Right lobe of liver (tissue), 6 donors: ENCODE results near the gene CEP57L1. TPM values are rescaled to one million over a fixed set of nuclear protein-coding genes. Genes with fewer than 3 reads are reported as not detected.

Experiments used
- ATAC-seq, 4 donors: fragments of 200-7000 bp; cut with Tn5 transposase; one replicate each; pipeline ENCODE4 v1.9.1; 2020; ENCODE audit warnings: mild to moderate bottlenecking in 4 of 4, moderate library complexity in 4 of 4
- DNase-seq, 3 donors: peaks; one replicate each; pipeline ENCODE4 v3.0.0-alpha.2; 2020
- H3K27ac ChIP-seq, 3 donors: fragments of 200-600 bp; one replicate each; pipeline ENCODE4 v1.8.0; 2022
- H3K27me3 ChIP-seq, 2 donors: fragments of 200-600 bp; one replicate each; pipeline ENCODE4 v1.8.0; 2022
- H3K36me3 ChIP-seq, 4 donors: fragments of 200-600 bp; sonication (generic) in 1 of 4; one replicate each; pipeline versions ENCODE4 v1.5.1 to v1.8.0; 2017 to 2022; ENCODE audit warnings: control low read depth in 1 of 4
- H3K4me1 ChIP-seq, 4 donors: fragments of 200-600 bp; sonication (generic) in 1 of 4; one replicate each; pipeline versions ENCODE4 v1.5.1 to v1.8.0; 2017 to 2022; ENCODE audit warnings: control low read depth in 1 of 4
- H3K4me3 ChIP-seq, 3 donors: fragments of 200-600 bp; one replicate each; pipeline ENCODE4 v1.8.0; 2022
- H3K9me3 ChIP-seq, 4 donors: fragments of 200-600 bp; sonication (generic) in 1 of 4; one replicate each; pipeline versions ENCODE4 v1.5.1 to v1.8.0; 2017 to 2022; ENCODE audit warnings: control low read depth in 1 of 4
- POLR2A ChIP-seq: fragments of 450-650 bp; IDR thresholded peaks from one replicate; pipeline ENCODE4 v1.6.1; 2017; ENCODE audit warnings: antibody characterized with exemption, mild to moderate bottlenecking
- WGBS: methylation state at CpG from one replicate; pipeline ENCODE4 v1.1.6; 2018; ENCODE audit warnings: low coverage, low lambda C conversion rate; ENCODE audit not compliant: insufficient coverage; ENCODE audit errors: missing lambda C conversion rate; 5-methylcytosine and 5-hydroxymethylcytosine counted together
- intact Hi-C, 2 donors: fragments of 100-400 bp; cut with DNase I; formaldehyde crosslinking; loops; one replicate each; pipeline versions ENCODE4 v1.11.2 to v1.14.1; 2022
- total RNA-seq, 6 experiments: library from RNA; depleted of rRNA in 2 of 6; stranded (reverse); fragments of >200 nt in 2 of 6; fragmentation: NEBNext Ultra II Directional in 3 of 6; extraction: Animal tissue kit (Norgen Biotek cat#: 25700) in 3 of 6; gene quantifications; one replicate each; pipeline versions ENCODE4 v1.1.0 to v1.2.4, GENCODE V29; 2016 to 2023
- TF ChIP-seq, protein P1 (sequence below), 4 donors: fragments of 200-600 bp in 3 of 4; fragments of 450-650 bp in 1 of 4; IDR thresholded peaks; one replicate each; pipeline versions ENCODE4 v1.5.1 to v1.8.0; 2016 to 2022; ENCODE audit warnings: antibody characterized with exemption in 4 of 4, mild to moderate bottlenecking in 2 of 4
- donor health status: DM: no; HTN: yes; CAD: no.
- donor health status: DM: no; HTN: no; CAD: no.
- donor health status: DM: no; HTN: no; CAD: no.
- donor health status: DM: no; HTN: yes; CAD: no.
- donor health status: DM: no; HTN: yes; CAD: no.

CEP57L1 gene
- total RNA-seq, 6 experiments from 2014 or later, result 6.3 to 9.5 (median 7.6) TPM

GRCh38 chr6:109053336-109053735 lies 42.0 kb upstream of the CEP57L1 start:
- H3K4me3 ChIP-seq, result no peak overlapping the region
- H3K9me3 ChIP-seq, result no peaks in the 10 kb centered on the region
- H3K4me1 ChIP-seq, result no peaks in the 10 kb centered on the region
- no peaks in the 10 kb centered on the region for H3K36me3 ChIP-seq
- intact Hi-C loops, result no loop called here
- ATAC-seq (no peak), DNase-seq (no peak)
- TF ChIP-seq, protein P1, sequence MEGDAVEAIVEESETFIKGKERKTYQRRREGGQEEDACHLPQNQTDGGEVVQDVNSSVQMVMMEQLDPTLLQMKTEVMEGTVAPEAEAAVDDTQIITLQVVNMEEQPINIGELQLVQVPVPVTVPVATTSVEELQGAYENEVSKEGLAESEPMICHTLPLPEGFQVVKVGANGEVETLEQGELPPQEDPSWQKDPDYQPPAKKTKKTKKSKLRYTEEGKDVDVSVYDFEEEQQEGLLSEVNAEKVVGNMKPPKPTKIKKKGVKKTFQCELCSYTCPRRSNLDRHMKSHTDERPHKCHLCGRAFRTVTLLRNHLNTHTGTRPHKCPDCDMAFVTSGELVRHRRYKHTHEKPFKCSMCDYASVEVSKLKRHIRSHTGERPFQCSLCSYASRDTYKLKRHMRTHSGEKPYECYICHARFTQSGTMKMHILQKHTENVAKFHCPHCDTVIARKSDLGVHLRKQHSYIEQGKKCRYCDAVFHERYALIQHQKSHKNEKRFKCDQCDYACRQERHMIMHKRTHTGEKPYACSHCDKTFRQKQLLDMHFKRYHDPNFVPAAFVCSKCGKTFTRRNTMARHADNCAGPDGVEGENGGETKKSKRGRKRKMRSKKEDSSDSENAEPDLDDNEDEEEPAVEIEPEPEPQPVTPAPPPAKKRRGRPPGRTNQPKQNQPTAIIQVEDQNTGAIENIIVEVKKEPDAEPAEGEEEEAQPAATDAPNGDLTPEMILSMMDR (IDR thresholded peaks at IDR 0.05), result no peak
- TF ChIP-seq POLR2A, result no peak
- H3K27ac ChIP-seq, result no peak overlapping the region
- 100% methylated on average over 1 of the region's 2 CpGs for WGBS
- H3K27me3 ChIP-seq, result no peaks in the 10 kb centered on the region

- Histone ChIP-seq H3K9me3 (no peaks in the 10 kb centered on the region), H3K27ac (no peak overlapping the region), H3K36me3 (no peaks in the 10 kb centered on the region), H3K4me3 (no peak overlapping the region), H3K27me3 (no peaks in the 10 kb centered on the region), H3K4me1 (peaks cover 0 to 18% (median 3%) of the 10 kb centered on the region in 4 donors)
- intact Hi-C loops, result no loop called here
- ATAC-seq (no peak), DNase-seq (no peak)
- TF ChIP-seq, protein P1 (IDR thresholded peaks at IDR 0.05), result no peak
- no peak for TF ChIP-seq POLR2A
- 48% methylated on average over 1 of the region's 1 CpG for WGBS
These were observed 39.5 kb upstream of the CEP57L1 start for GRCh38 chr6:109055771-109056235.

DNA sequence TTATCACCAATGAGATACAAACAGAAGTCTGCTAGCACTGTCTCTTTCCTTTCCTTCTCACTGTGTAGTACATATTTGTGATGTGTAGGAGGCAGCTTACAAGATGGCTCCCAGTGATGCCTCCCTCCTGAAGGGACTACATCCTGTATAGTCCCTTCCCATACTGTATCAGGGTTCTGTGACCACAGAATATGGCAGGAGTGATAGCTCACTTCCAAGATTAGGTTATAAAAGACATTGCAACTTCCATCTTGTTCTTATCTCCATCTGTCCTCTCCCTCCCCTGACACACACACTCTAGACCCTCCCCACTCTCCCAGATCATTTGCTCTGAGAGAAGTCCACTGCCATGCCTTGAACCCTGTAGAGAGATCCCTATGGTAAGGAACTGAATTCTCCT lies 38.6 kb upstream of the CEP57L1 start:
- Histone ChIP-seq H3K27me3 (no peaks in the 10 kb centered on the region), H3K27ac (no peak overlapping the region), H3K4me1 (peaks cover 0 to 18% (median 3%) of the 10 kb centered on the region in 4 donors), H3K9me3 (no peaks in the 10 kb centered on the region), H3K36me3 (no peaks in the 10 kb centered on the region), H3K4me3 (no peak overlapping the region)
- ATAC-seq, result no peak
- TF ChIP-seq POLR2A, result no peak
- TF ChIP-seq, protein P1 (IDR thresholded peaks at IDR 0.05), result no peak
- intact Hi-C loops, result no loop called here
- no peak for DNase-seq

DNA sequence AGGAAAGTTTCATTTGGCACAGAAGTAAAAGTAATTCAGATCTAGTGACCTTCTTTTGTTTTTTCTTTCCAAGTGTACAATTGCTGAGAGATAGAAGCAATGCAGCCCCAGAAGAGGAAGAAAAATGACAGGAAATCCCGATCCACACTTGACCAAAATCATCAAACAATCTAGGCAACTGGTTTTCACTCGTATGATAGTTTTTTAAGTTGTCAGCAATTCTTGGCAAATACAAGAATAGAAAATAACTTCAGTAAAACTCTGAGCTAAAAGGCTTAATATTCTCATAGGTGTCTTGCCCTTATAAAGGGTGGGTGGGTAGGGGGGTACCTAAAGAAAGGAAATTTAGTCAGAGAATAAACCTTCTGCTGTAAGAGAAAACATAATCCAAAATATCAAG lies 36.7 kb upstream of the CEP57L1 start:
- H3K9me3 ChIP-seq, result no peaks in the 10 kb centered on the region
- no peak for DNase-seq
- no peaks in the 10 kb centered on the region for H3K27me3 ChIP-seq
- H3K4me1 ChIP-seq, result peaks cover 0 to 18% (median 3%) of the 10 kb centered on the region in 4 donors
- no peaks in the 10 kb centered on the region for H3K36me3 ChIP-seq
- TF ChIP-seq, protein P1 (IDR thresholded peaks at IDR 0.05), result no peak
- TF ChIP-seq POLR2A, result no peak
- no peak overlapping the region for H3K4me3 ChIP-seq
- H3K27ac ChIP-seq, result no peak overlapping the region
- ATAC-seq, result no peak
- intact Hi-C loops, result no loop called here
- WGBS, result 31% methylated on average over 2 of the region's 2 CpGs

DNA sequence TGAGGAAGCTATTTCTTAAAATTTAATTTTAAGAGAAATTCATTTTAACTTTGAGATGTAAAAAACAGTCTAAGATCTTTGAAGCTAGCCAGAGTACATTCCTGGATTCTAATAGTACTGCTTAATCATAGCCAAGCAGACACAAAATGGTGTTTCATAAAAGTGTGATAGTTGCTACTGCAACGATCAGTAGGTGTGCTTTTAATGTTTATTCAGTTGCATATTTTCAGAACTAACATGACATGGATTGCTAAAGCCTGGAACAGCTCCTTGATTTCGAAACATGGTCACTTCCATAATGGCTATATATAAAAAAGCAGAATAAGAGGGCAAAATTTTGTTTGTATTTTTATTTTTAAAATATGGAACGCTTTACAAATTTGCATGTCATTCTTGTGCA lies 36.2 kb upstream of the CEP57L1 start:
- no peaks in the 10 kb centered on the region for H3K27me3 ChIP-seq
- no peak for DNase-seq
- intact Hi-C loops, result no loop called here
- ATAC-seq, result peak; percentile 56 to 80 (median 68)
- TF ChIP-seq, protein P1 (IDR thresholded peaks at IDR 0.05), result no peak
- no peak for TF ChIP-seq POLR2A
- no peak overlapping the region for H3K4me3 ChIP-seq
- no peaks in the 10 kb centered on the region for H3K9me3 ChIP-seq
- H3K27ac ChIP-seq, result peak overlapping the region; percentile 4 to 28 (median 26)
- H3K4me1 ChIP-seq, result peaks cover 0 to 18% (median 3%) of the 10 kb centered on the region in 4 donors
- no peaks in the 10 kb centered on the region for H3K36me3 ChIP-seq
- WGBS, result 23% methylated on average over 3 of the region's 3 CpGs
